AG09319 (cell line): ENCODE results near the gene TTC23.

Source experiments
- DNase-seq: peaks from one replicate; pipeline ENCODE4 v3.0.0-alpha.2; 2010; ENCODE audit warnings: low read depth; ENCODE audit errors: extremely low read depth
- CTCF ChIP-seq: IDR thresholded peaks from 2 replicates; pipeline ENCODE4 v1.5.1; 2011; ENCODE audit warnings: low read depth, mild to moderate bottlenecking, inconsistent platforms, low read length, moderate library complexity

Gene TTC23

GRCh38 chr15:99131441-99132023 is 117.8 kb downstream of the TTC23 start:
- no peak for DNase-seq
- TF ChIP-seq CTCF: no peak

DNA sequence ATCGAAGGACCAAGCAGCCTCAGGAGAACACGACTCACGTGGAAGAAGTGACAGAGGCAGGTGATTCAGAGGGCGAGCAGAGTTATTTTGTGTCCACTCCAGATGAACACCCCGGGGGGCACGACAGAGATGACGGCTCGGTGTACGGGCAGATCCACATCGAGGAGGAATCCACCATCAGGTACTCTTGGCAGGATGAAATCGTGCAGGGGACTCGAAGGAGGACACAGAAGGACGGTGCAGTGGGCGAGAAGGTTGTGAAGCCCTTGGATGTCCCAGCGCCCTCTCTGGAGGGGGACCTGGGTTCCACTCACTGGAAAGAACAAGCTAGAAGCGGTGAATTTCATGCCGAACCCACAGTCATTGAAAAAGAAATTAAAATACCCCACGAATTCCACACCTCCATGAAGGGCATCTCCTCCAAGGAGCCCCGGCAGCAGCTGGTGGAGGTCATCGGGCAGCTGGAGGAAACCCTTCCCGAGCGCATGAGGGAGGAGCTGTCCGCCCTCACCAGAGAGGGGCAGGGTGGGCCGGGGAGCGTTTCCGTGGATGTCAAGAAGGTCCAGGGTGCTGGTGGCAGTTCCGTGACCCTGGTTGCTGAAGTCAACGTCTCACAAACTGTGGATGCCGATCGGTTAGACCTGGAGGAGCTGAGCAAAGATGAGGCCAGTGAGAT is 118.5 kb downstream of the TTC23 start:
- DNase-seq: no peak

GRCh38 chr15:99130314-99130713 is 119.1 kb downstream of the TTC23 start:
- no peak for TF ChIP-seq CTCF
- no peak for DNase-seq

More for the DNA sequence above, 118.5 kb downstream of the TTC23 start:
- TF ChIP-seq CTCF: no peak

GRCh38 chr15:99129644-99130043 is 119.7 kb downstream of the TTC23 start:
- no peak for DNase-seq
- TF ChIP-seq CTCF: no peak

GRCh38 chr15:99128411-99128810 is 121.0 kb downstream of the TTC23 start:
- no peak for DNase-seq
- no peak for TF ChIP-seq CTCF

DNA sequence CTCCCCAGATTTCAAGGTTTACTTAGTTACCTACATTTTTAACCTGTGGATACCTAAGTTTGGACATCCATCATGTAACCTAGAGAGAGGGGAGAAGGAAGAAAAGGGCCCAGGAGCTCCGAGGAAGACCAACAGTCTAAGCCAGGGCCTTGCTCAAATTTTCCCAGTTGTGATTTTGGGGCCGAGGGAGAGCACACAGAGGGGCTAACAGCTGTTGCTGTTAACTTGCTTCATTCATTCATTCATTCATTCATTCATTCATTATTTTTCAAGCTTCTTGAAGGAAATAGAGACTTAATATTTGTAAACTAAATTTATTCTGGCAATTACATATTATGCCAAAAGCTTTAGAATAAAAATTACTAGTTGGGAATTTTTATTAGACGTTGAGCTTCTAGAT is 121.6 kb downstream of the TTC23 start:
- TF ChIP-seq CTCF: no peak
- DNase-seq: no peak

DNA sequence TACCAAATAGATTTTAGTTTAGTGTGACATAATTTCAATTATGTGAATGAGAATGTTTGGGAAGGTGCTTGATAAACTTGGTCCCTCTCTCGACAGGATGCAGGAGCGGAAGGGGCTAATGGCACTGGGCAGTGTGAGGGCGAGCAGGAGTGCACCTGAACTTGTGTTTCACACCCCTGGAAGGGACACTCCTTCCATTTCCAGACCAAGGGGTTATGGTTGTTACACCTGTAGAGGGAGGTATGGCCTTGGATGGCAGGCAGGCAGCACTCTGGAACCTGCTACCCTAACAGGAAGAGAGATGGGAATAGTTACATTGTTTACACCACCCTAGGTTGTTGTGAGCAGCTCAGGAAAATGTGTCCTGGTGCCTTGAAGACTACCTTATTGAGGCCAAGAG is 122.5 kb downstream of the TTC23 start:
- DNase-seq: no peak
- TF ChIP-seq CTCF: no peak
